GM12865 (cell line): ENCODE measurements around the gene NXPH4.

Experiments
- DNase-seq: peaks from one replicate; pipeline ENCODE4 v3.0.0; 2010; ENCODE audit warnings: low read depth
- H3K4me3 ChIP-seq: 2 replicates; pipeline ENCODE4 v1.5.1; 2011; ENCODE audit warnings: mild to moderate bottlenecking, low read depth, low read length, control low read depth
- CTCF ChIP-seq: IDR thresholded peaks from 2 replicates; pipeline ENCODE4 v1.5.1; 2011; ENCODE audit warnings: low read length, control low read depth, low read depth, inconsistent platforms; ENCODE audit not compliant: insufficient read depth; ENCODE audit errors: missing control alignments

The NXPH4 gene

GRCh38 chr12:57196439-57196838 is 20.2 kb upstream of the NXPH4 start:
- TF ChIP-seq CTCF: no peak
- no peak overlapping the region for H3K4me3 ChIP-seq
- no peak for DNase-seq

GRCh38 chr12:57196956-57197355 is 19.6 kb upstream of the NXPH4 start:
- no peak for DNase-seq
- no peak for TF ChIP-seq CTCF
- H3K4me3 ChIP-seq: no peak overlapping the region

- no peak overlapping the region for H3K4me3 ChIP-seq
- TF ChIP-seq CTCF: no peak
- DNase-seq: no peak
Observed at GRCh38 chr12:57198329-57198728, 18.3 kb upstream of the NXPH4 start.

GRCh38 chr12:57199191-57199590 is 17.4 kb upstream of the NXPH4 start:
- no peak for TF ChIP-seq CTCF
- H3K4me3 ChIP-seq: no peak overlapping the region
- DNase-seq: no peak

- TF ChIP-seq CTCF: no peak
- no peak for DNase-seq
- H3K4me3 ChIP-seq: no peak overlapping the region
Observed at GRCh38 chr12:57200497-57200896, 16.1 kb upstream of the NXPH4 start.

- no peak for DNase-seq
- H3K4me3 ChIP-seq: no peak overlapping the region
- no peak for TF ChIP-seq CTCF
Observed at GRCh38 chr12:57201219-57201618, 15.4 kb upstream of the NXPH4 start.

GRCh38 chr12:57201631-57202030 is 15.0 kb upstream of the NXPH4 start:
- no peak for TF ChIP-seq CTCF
- DNase-seq: no peak
- no peak overlapping the region for H3K4me3 ChIP-seq
